Posterior vena cava (tissue), 2 donors: ENCODE measurements around the gene GNAQ. TPM values are rescaled to one million over a fixed set of nuclear protein-coding genes. Genes with fewer than 3 reads are reported as not detected.

Experiments used
- DNase-seq: peaks from one replicate; pipeline ENCODE4 v3.0.0-alpha.2; 2020; ENCODE audit warnings: low spot score
- intact Hi-C, 2 donors: fragments of 100-400 bp; cut with DNase I; formaldehyde crosslinking; loops; one replicate each; pipeline versions ENCODE4 v1.14.1 to v1.14.2; 2022 to 2023
- total RNA-seq, 2 donors: library from RNA; stranded (reverse); fragmentation: NEBNext Ultra II Directional; extraction: Animal tissue kit (Norgen Biotek cat#: 25700); gene quantifications; one replicate each; pipeline ENCODE4 v1.2.1, GENCODE V29; 2021
- donor health status: DM: yes; HTN: yes; CAD: no.
- donor health status: DM: yes; HTN: yes; CAD: no.

Gene GNAQ
- total RNA-seq, 2 donors from 2014 or later, result 69.4 to 84.0 TPM

GRCh38 chr9:77672183-77672582, 359.4 kb downstream of the GNAQ start:
- intact Hi-C loops, result loop anchor here in 1 of 2 donors (10.0 kb wide), 1 partner anchor 1533 kb away; no protein-coding TSS in a partner anchor
- DNase-seq, result no peak

- no peak for DNase-seq
- intact Hi-C loops, result no loop called here
Measured at GRCh38 chr9:77667151-77667550, 364.5 kb downstream of the GNAQ start.

Other genes with a start within 250 kb of the GNAQ start
- 10 to 100 TPM in 1 of 2 donors, 1 to 10 TPM in 1; 9.9 to 11.8 TPM for gene CEP78, start 204.3 kb upstream of the GNAQ start, total RNA-seq